WTC11 (cell line): ENCODE data around the gene ADAM19. TPM values are rescaled to one million over a fixed set of nuclear protein-coding genes. Genes with fewer than 3 reads are reported as not detected.

Source experiments
- ATAC-seq: fragments of 200-7000 bp; cut with Tn5 transposase; 2 replicates; pipeline ENCODE4 v1.10.0; 2021; ENCODE audit warnings: mild to moderate bottlenecking, moderate library complexity
- CTCF ChIA-PET: fragments of 300-600 bp; sonication (Branson Sonifier 250); formaldehyde crosslinking; loops from one replicate; lab custom pipeline; 2021; ENCODE audit warnings: antibody characterized with exemption; lab: Charles Lee
- POLR2A ChIA-PET: fragments of 350-600 bp; sonication (Branson Sonifier 250); formaldehyde crosslinking; loops from one replicate; lab custom pipeline; 2021; ENCODE audit warnings: antibody characterized with exemption; lab: Charles Lee
- DNase-seq: peaks from one replicate; pipeline ENCODE4 v3.0.0; 2021; ENCODE audit warnings: low spot score
- H3K27ac Mint-ChIP-seq: 2 replicates; pipeline ENCODE4 v1.8.0; 2021; ENCODE audit warnings: mixed read lengths
- H3K27me3 Mint-ChIP-seq: 2 replicates; pipeline ENCODE4 v1.8.0; 2021; ENCODE audit warnings: low read depth, mild to moderate bottlenecking, moderate library complexity, mixed read lengths
- H3K36me3 Mint-ChIP-seq: 2 replicates; pipeline ENCODE4 v1.8.0; 2021; ENCODE audit warnings: mixed read lengths
- H3K4me1 Mint-ChIP-seq: 2 replicates; pipeline ENCODE4 v1.8.0; 2022; ENCODE audit warnings: mixed read lengths
- H3K4me3 Mint-ChIP-seq: 2 replicates; pipeline ENCODE4 v1.8.0; 2021; ENCODE audit warnings: mild to moderate bottlenecking, moderate library complexity, mixed read lengths
- H3K9me3 Mint-ChIP-seq: 2 replicates; pipeline ENCODE4 v1.8.0; 2021; ENCODE audit warnings: mixed read lengths
- CREB1 ChIP-seq: sonication (generic); formaldehyde crosslinking; IDR thresholded peaks from 2 replicates; pipeline ENCODE4 v1.8.0; 2023; ENCODE audit warnings: mild to moderate bottlenecking, missing genetic modification reagents
- E2F4 ChIP-seq: sonication (generic); formaldehyde crosslinking; IDR thresholded peaks from 2 replicates; pipeline ENCODE4 v1.8.1; 2022; ENCODE audit warnings: low read depth, mild to moderate bottlenecking, moderate library complexity, missing genetic modification reagents, borderline replicate concordance
- FOXK1 ChIP-seq: sonication (generic); formaldehyde crosslinking; IDR thresholded peaks from 2 replicates; pipeline ENCODE4 v1.8.0; 2022; ENCODE audit warnings: mild to moderate bottlenecking, moderate library complexity, missing genetic modification reagents
- HMGXB4 ChIP-seq: sonication (generic); formaldehyde crosslinking; IDR thresholded peaks from 2 replicates; pipeline ENCODE4 v1.8.1; 2023; ENCODE audit warnings: mild to moderate bottlenecking, moderate library complexity, missing genetic modification reagents
- JAZF1 ChIP-seq: fragments of 250-450 bp; sonication (Bioruptor Pico); IDR thresholded peaks from 2 replicates; pipeline ENCODE4 v1.9.0; 2021; ENCODE audit warnings: moderate library complexity, mild to moderate bottlenecking, inconsistent platforms
- MLX ChIP-seq: sonication (generic); formaldehyde crosslinking; IDR thresholded peaks from 2 replicates; pipeline ENCODE4 v1.8.1; 2023; ENCODE audit warnings: mild to moderate bottlenecking, missing genetic modification reagents, moderate library complexity
- PRDM15 ChIP-seq: sonication (generic); formaldehyde crosslinking; IDR thresholded peaks from 2 replicates; pipeline ENCODE4 v1.8.0; 2022; ENCODE audit warnings: missing genetic modification reagents
- STAT6 ChIP-seq: sonication (generic); formaldehyde crosslinking; conservative IDR thresholded peaks from 2 replicates; pipeline ENCODE4 v1.8.1; 2023; ENCODE audit warnings: mild to moderate bottlenecking, low read depth, missing genetic modification reagents, moderate library complexity
- ZBTB21 ChIP-seq: sonication (generic); formaldehyde crosslinking; IDR thresholded peaks from 2 replicates; pipeline ENCODE4 v1.8.1; 2023; ENCODE audit warnings: mild to moderate bottlenecking, missing genetic modification reagents, borderline replicate concordance
- ZNF416 ChIP-seq: fragments of 250-450 bp; sonication (Bioruptor Pico); IDR thresholded peaks from 2 replicates; pipeline ENCODE4 v1.9.0; 2021; ENCODE audit warnings: mild to moderate bottlenecking, inconsistent platforms
- ZSCAN18 ChIP-seq: fragments of 250-450 bp; sonication (Bioruptor Pico); IDR thresholded peaks from 2 replicates; pipeline ENCODE4 v2.1.2; 2022; ENCODE audit warnings: mild to moderate bottlenecking, moderate library complexity
- total RNA-seq: library from RNA; stranded (reverse); gene quantifications from 3 replicates; pipeline ENCODE4 v1.2.3, GENCODE V29; 2021

Gene ADAM19
- total RNA-seq, 1 experiment from 2014 or later = 28.6 TPM

- Mint-ChIP-seq H3K27ac (no peak overlapping the region), H3K27me3 (no peaks in the 10 kb centered on the region; the same call in 1 of the 2 replicates), H3K9me3 (no peaks in the 10 kb centered on the region), H3K4me3 (no peak overlapping the region), H3K4me1 (peaks cover 9% of the 10 kb centered on the region), H3K36me3 (peaks cover 9% of the 10 kb centered on the region; the same call in 1 of the 2 replicates)
- no peak for ATAC-seq
- TF ChIP-seq JAZF1 = no peak
- TF ChIP-seq ZBTB21 (CRISPR knock-in tag) = no peak
- no peak for TF ChIP-seq MLX (CRISPR knock-in tag)
- no peak for TF ChIP-seq STAT6 (CRISPR knock-in tag)
- no peak for TF ChIP-seq HMGXB4 (CRISPR knock-in tag)
- no peak for TF ChIP-seq E2F4 (CRISPR knock-in tag)
- TF ChIP-seq FOXK1 (CRISPR knock-in tag) = no peak
- no peak for TF ChIP-seq CREB1 (CRISPR knock-in tag)
- TF ChIP-seq PRDM15 = no peak
- no peak for DNase-seq
- ChIA-PET CTCF (no interaction called here), POLR2A (no interaction called here)
Observed at GRCh38 chr5:157533011-157533481, 42.5 kb downstream of the ADAM19 start.

GRCh38 chr5:157532022-157532421 is 43.6 kb downstream of the ADAM19 start:
- no peak for ATAC-seq
- DNase-seq = no peak
- Mint-ChIP-seq H3K9me3 (no peaks in the 10 kb centered on the region), H3K36me3 (peaks cover 8% of the 10 kb centered on the region; the same call in 1 of the 2 replicates), H3K27ac (no peak overlapping the region), H3K4me3 (no peak overlapping the region), H3K27me3 (no peaks in the 10 kb centered on the region; the same call in 1 of the 2 replicates), H3K4me1 (peaks cover 16% of the 10 kb centered on the region)
- ChIA-PET CTCF (no interaction called here), POLR2A (no interaction called here)
- TF ChIP-seq ZNF416 (CRISPR knock-in tag) (no peak), ZSCAN18 (CRISPR knock-in tag) (no peak)
